Measurements from ENCODE around the gene SLC29A1. TPM values are rescaled to one million over a fixed set of nuclear protein-coding genes. Genes with fewer than 3 reads are reported as not detected.

SLC29A1 gene
- total and polyA plus RNA-seq, 2 of the 8 experiments (the other 6 are each of a cell fraction or from before 2014, with no cell fraction given) = 187 to 558 TPM

GRCh38 chr6:44194326-44194725 lies 29.1 kb upstream of the SLC29A1 start:
- Histone ChIP-seq H3K79me1 (ENCODE audit: low read depth, low read length) (no peaks in the 10 kb centered on the region), H3K36me3 (ENCODE audit: control insufficient read depth in 2 of 4, insufficient read depth in 4 of 4, low read length in 3 of 4) (no peaks in the 10 kb centered on the region), H3K4me2 (ENCODE audit: insufficient read depth in 1 of 2, low read depth in 2 of 2, low read length in 2 of 2) (no peak overlapping the region), H2BK20ac (ENCODE audit: low read length) (no peak overlapping the region), H3K4me1 (replicated peaks in 1 of 4; ENCODE audit: control insufficient read depth in 3 of 4, insufficient read depth in 4 of 4, low read length in 3 of 4) (peaks cover 4 to 8% (median 4%) of the 10 kb centered on the region in 4 experiments; a peak in 6 of 7 replicates), H3K23me2 (ENCODE audit: low read depth, low read length) (peaks cover 3% of the 10 kb centered on the region; the same call in 1 of the 2 replicates), H4K8ac (ENCODE audit: extremely low read depth, insufficient read depth, low read length) (no peak overlapping the region), H2AFZ (ENCODE audit: low read length) (no peak overlapping the region), H4K91ac (replicated peaks; ENCODE audit: insufficient read length, low read length) (no peak overlapping the region), H3K56ac (replicated peaks; ENCODE audit: insufficient read length, low read depth, low read length) (no peak overlapping the region), H3K23ac (ENCODE audit: insufficient read length) (no peak overlapping the region), H3K27ac (ENCODE audit: low read depth, low read length) (no peak overlapping the region), H3K79me2 (ENCODE audit: control insufficient read depth in 1 of 2, insufficient read depth in 2 of 2, low read length in 2 of 2) (no peaks in the 10 kb centered on the region), H3K4ac (replicated peaks; ENCODE audit: insufficient read length, low read depth, low read length) (no peak overlapping the region), H3K4me3 (ENCODE audit: extremely low read depth in 1 of 4, insufficient read depth in 2 of 4, low read depth in 3 of 4, low read length in 4 of 4) (no peak overlapping the region), H2AK5ac (ENCODE audit: low read depth, low read length) (no peak overlapping the region), H2BK120ac (replicated peaks; ENCODE audit: low read depth, low read length) (no peak overlapping the region), H3K9me3 (ENCODE audit: insufficient read depth in 2 of 2, low read depth in 1 of 2, low read length in 1 of 2) (no peaks in the 10 kb centered on the region), H2BK5ac (ENCODE audit: low read depth, low read length) (0 out of 2 replicates have a peak overlapping the region, but pooled peaks have one; percentile 49), H4K5ac (ENCODE audit: insufficient read length, low read depth, low read length) (no peak overlapping the region), H2BK12ac (ENCODE audit: low read depth, low read length) (peak overlapping the region; percentile 22; the same call in 1 of the 2 replicates), H3K18ac (ENCODE audit: extremely low read depth, low read length) (no peak overlapping the region), H2BK15ac (ENCODE audit: low read length) (peak overlapping the region; percentile 74; the same call in 1 of the 2 replicates), H3K27me3 (replicated peaks in 1 of 4; ENCODE audit: control insufficient read depth in 3 of 4, extremely low read depth in 1 of 4, insufficient read depth in 3 of 4, low read length in 3 of 4) (no peaks in the 10 kb centered on the region; a peak in 1 of 7 replicates), H3K14ac (ENCODE audit: insufficient read length) (no peak overlapping the region), H4K20me1 (replicated peaks in 1 of 2; ENCODE audit: control insufficient read depth in 1 of 2, insufficient read depth in 2 of 2, low read length in 2 of 2) (no peaks in the 10 kb centered on the region), H3K9ac (replicated peaks in 1 of 4; ENCODE audit: extremely low read depth in 1 of 4, low read depth in 3 of 4, low read length in 3 of 4) (no peak overlapping the region)
- no peak for TF ChIP-seq EP300 (IDR thresholded peaks at IDR 0.05; ENCODE audit: borderline replicate concordance in 1 of 2, low read depth in 2 of 2, low read length in 2 of 2)
- no peak for TF ChIP-seq TAF1 (IDR thresholded peaks at IDR 0.05; ENCODE audit: low read depth, low read length)
- WGBS, 2 experiments (ENCODE audit: extremely low coverage in 1 of 2, insufficient coverage in 1 of 2, insufficient read length in 1 of 2, insufficient replicate concordance in 2 of 2, low coverage in 1 of 2, low lambda C conversion rate in 2 of 2, missing lambda C conversion rate in 1 of 2) = 80% methylated on average over 5 of the region's 5 CpGs; no CpG with 5 or more reads in 1 of the 2 experiments
- POLR2A ChIA-PET (ENCODE audit: partially characterized antibody) = interaction anchor here (0.9 to 2.8 kb wide), 8 partner anchors 10 to 52 kb away, joined by 3 to 26 read pairs (median 6); partner anchors contain the start of genes HSP90AB1 and SLC29A1
- DNase-seq (ENCODE audit: low read depth in 1 of 2, low spot score in 2 of 2) (no peak), FAIRE-seq (no peak)
- CTCF ChIA-PET (ENCODE audit: partially characterized antibody) = interaction anchor here (0.9 to 4.1 kb wide), 5 partner anchors 8 to 145 kb away, joined by 5 to 21 read pairs (median 7); no protein-coding TSS in a partner anchor
